ENCODE measurements around the gene PLAGL2. TPM values are rescaled to one million over a fixed set of nuclear protein-coding genes. Genes with fewer than 3 reads are reported as not detected.

Gene PLAGL2
- polyA plus RNA-seq, 1 donor from 2014 or later: 2.7 TPM

GRCh38 chr20:32208499-32209154 is 1.1 kb upstream of the PLAGL2 start:
- no peaks in the 10 kb centered on the region for H3K9me3 ChIP-seq (ENCODE audit: low read length)
- no peak overlapping the region for H3K27ac ChIP-seq (ENCODE audit: low read length)
- H3K9ac ChIP-seq (ENCODE audit: low read length): peak overlapping the region; percentile 93
- no peaks in the 10 kb centered on the region for H3K9me2 ChIP-seq (ENCODE audit: insufficient read depth, low read length)
- peak overlapping the region; percentile 97 for H2AFZ ChIP-seq (ENCODE audit: low read depth, low read length)
- no peak for TF ChIP-seq SMC3 (conservative IDR thresholded peaks at IDR 0.05; ENCODE audit: poor library complexity)
- no peak for TF ChIP-seq CTCF (IDR thresholded peaks at IDR 0.05; ENCODE audit: poor library complexity, severe bottlenecking)
- TF ChIP-seq REST (IDR thresholded peaks at IDR 0.05; ENCODE audit: borderline replicate concordance): no peak
- no peak for TF ChIP-seq EZH2 (IDR thresholded peaks at IDR 0.05; ENCODE audit: borderline replicate concordance, insufficient read depth, low read length, poor library complexity, severe bottlenecking)
- no peak for TF ChIP-seq POLR2AphosphoS5 (IDR thresholded peaks at IDR 0.05)
- no peak for TF ChIP-seq MXI1 (conservative IDR thresholded peaks at IDR 0.05; ENCODE audit: poor library complexity, severe bottlenecking)
- TF ChIP-seq EP300 (conservative IDR thresholded peaks at IDR 0.05; ENCODE audit: poor library complexity, severe bottlenecking): no peak
- no peak for TF ChIP-seq RAD21 (conservative IDR thresholded peaks at IDR 0.05)
- no peak for TF ChIP-seq TAF1 (IDR thresholded peaks at IDR 0.05; ENCODE audit: low read depth)
- peak overlapping the region; percentile 74 for H3K4me2 ChIP-seq (ENCODE audit: low read length)
- no peaks in the 10 kb centered on the region for H3F3A ChIP-seq (ENCODE audit: insufficient read depth, low read length, poor library complexity, severe bottlenecking)
- no peaks in the 10 kb centered on the region for H3K27me3 ChIP-seq (ENCODE audit: insufficient read depth, low read depth, low read length)
- peaks cover 48% of the 10 kb centered on the region for H3K79me2 ChIP-seq (replicated peaks; ENCODE audit: insufficient read depth, low read length)
- peak overlapping the region; percentile 77 for H3K4me3 ChIP-seq (ENCODE audit: low read length)
- no peaks in the 10 kb centered on the region for H4K20me1 ChIP-seq (ENCODE audit: insufficient read depth)
- no peaks in the 10 kb centered on the region for H3K36me3 ChIP-seq (ENCODE audit: insufficient read depth, low read length)

- Histone ChIP-seq H3K4me3 (ENCODE audit: low read length) (peak overlapping the region; percentile 77), H3K9me2 (ENCODE audit: insufficient read depth, low read length) (no peaks in the 10 kb centered on the region), H3K79me2 (replicated peaks; ENCODE audit: insufficient read depth, low read length) (peaks cover 64% of the 10 kb centered on the region), H2AFZ (ENCODE audit: low read depth, low read length) (peak overlapping the region; percentile 31), H3K9me3 (ENCODE audit: low read length) (no peaks in the 10 kb centered on the region), H3K36me3 (ENCODE audit: insufficient read depth, low read length) (no peaks in the 10 kb centered on the region), H4K20me1 (ENCODE audit: insufficient read depth) (no peaks in the 10 kb centered on the region), H3F3A (ENCODE audit: insufficient read depth, low read length, poor library complexity, severe bottlenecking) (no peaks in the 10 kb centered on the region), H3K4me2 (ENCODE audit: low read length) (peak overlapping the region; percentile 98), H3K27ac (ENCODE audit: low read length) (peak overlapping the region; percentile 72), H3K27me3 (ENCODE audit: insufficient read depth, low read depth, low read length) (no peaks in the 10 kb centered on the region), H3K9ac (ENCODE audit: low read length) (peak overlapping the region; percentile 93)
- TF ChIP-seq REST (IDR thresholded peaks at IDR 0.05; ENCODE audit: borderline replicate concordance) (peak; percentile 65), EP300 (conservative IDR thresholded peaks at IDR 0.05; ENCODE audit: poor library complexity, severe bottlenecking) (no peak)
These were observed 550 bp downstream of the PLAGL2 start for GRCh38 chr20:32206760-32207625.

All from neural cell (in vitro differentiated cells).